GM21367 (cell line): ENCODE measurements around the gene HMOX1.
"Not testable (repeated sequence)": the region's sequence is repeated elsewhere in the genome, so short reads cannot be mapped to it uniquely, and the experiment has no call there.

Experiments used
- ATAC-seq: cut with Tn5 transposase; IDR thresholded peaks from one replicate; pipeline ENCODE4 v1.9.1; 2021; ENCODE audit not compliant: unreplicated experiment

The HMOX1 gene

DNA sequence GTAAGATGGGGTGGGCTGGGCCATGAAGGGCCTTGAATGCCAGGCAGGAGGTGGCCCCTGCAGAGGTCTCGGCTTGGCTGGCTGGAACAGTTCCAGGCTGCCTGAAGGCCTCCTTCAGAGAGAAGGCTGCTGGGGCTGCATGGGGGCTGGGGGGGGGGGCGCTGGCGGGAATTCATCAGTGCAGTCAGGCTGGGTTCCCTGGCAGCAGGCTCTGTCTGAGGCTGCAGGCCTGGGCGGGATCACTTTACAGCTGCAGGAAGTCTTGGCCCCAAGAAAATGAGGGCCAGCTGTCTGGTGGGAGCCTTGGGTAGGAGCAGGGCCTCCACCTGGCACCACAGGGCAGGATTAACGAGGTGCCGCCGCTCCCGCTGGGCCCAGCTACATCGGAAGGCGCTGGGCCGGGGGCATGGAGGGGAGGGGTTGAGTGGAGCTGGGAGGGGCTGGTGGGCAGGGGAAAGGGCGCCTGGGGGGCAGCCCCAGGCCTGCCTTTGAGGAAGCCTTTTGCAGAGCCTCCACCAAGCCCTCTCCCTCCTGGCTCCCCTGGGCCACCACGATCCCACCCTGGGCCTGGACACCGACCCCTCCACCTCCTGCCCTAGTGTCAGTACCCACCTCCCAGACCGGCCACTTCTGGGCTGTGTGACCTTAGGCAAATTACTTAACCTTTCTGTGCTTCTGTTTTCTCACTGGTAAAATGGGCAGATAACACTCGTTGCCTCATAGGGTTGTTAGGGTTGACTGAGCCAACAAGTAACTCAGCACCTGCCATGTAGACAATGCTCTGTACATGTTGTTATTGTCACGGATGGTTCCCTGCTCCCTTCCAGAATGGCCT lies 31.0 kb upstream of the HMOX1 start:
- no peak for ATAC-seq

DNA sequence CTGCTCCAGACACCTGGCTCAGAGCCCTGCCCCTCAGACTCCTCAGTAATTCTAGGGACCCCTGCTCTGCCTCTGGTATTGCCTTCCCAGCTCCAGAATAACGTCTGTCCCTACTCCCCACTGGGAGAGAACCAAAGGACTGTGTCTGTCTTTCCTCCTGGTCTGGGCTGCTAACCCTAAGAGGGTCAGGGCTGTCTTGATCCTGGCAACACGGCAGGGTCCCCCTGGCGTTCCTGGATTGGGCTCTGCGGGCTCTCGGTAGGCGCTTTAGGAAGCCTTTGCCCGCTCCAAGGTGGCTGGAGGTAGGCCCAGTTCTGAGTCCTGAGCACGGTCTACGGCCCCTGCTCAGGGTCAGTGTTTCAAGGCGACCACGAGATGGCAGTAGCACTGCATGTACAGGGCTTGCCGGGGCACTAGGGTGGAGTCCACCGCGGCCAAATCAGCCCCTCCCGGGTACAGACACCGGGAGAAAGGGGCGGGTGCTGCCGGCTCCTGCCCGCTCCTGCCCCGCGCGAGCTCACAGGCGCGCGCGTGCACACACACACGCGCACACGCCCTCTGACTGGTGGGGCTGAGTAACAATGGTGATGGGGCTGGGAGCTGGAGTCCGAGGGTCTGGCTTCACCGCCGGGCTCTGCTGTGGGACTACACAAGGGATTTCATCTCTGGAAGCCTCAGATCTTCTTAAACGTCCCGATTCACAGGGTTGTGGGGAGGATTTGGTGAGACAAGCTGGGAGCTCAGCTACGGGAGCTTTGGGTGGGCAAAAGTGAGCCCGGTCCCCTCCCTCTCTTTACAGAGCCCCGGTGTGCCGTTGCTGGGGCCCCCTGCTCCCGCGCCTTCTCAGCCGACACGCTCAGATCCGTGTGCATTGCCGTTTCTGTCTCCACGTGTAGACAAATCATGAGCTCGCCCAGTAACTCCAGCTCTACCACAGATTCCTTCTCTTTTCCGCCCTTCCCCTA lies 30.1 kb upstream of the HMOX1 start:
- peak; percentile 64 for ATAC-seq

DNA sequence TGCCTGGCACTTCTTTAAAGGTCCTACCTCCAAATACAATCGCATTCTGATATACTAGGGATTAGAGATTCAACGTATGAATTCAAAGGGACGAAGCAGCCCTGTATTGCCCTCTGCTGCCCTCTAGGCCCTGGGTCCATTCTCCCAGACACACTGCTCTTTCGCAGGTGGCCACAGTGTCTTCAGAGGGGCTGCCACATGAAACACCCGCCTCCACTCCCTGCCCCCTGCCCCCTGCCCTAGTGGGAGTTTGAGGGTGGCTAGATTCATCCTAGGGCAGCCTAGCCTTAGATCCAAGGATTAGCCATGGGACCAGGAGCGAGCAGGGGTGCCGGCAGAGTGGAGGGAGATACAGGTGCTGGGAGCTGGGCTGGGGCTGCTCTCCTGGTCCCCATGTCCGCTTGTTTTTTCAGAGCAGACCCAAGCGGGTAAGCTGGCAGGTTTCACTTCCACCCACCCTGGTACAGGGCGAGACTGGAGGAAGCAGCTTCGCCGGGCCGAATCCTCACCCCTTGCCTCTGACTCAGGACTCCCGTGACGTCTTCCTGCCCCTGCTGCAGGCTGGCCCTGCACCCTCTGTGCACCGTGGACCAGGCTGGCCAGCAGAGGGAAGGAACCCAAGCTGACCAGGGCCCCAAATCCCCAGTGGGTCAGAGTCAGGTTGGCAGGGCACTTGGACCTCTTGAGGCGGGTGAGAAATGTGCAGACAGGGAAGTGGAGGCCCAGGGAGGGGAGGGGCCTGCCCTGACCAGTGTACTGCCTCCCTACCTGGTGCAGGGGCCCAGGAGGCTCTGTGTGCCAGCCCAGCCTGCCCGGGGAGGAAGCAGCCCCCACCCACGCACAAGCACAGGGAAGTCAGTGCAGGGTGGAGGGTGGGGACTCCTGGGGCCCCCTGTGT lies 28.4 kb upstream of the HMOX1 start:
- ATAC-seq, result no peak

DNA sequence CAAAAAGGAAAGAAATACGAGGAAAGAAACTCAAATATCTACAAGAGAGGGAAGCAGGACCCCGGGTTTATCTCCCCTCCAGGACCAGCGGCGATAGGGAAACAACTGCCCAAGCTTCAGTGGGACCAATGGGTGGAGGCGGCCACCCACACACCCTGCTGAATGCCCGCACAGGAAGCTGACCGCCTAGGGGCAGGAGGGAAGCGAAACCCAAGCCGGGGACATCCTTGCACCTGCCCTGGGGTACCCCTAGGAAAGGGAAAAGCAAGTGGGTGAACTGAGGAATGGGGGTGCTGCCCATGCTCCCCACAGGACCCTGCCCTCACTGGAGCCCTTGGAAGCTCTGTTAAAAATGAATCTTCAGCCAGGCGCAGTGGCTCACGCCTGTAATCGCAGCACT lies 27.6 kb upstream of the HMOX1 start:
- no peak for ATAC-seq

DNA sequence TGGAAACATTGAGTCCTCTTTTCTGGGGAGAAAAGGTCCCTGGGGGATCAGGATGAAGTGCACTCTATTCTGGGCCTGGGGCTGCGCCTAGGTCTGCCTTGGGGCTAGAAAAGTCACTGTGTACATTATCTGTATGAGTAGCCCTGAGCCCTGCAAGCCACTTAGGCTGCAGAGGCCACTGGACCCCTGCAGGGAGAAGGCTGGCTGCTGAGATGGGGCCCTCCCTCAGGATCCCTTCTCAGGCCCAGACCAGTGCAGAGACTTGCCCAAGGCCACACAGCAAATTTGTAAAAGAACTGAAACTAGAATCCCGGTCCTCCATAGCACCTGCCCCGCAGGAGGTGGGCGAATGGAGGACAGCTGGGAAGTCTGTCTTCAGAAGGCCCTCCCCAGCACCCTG lies 26.8 kb upstream of the HMOX1 start:
- no peak for ATAC-seq

DNA sequence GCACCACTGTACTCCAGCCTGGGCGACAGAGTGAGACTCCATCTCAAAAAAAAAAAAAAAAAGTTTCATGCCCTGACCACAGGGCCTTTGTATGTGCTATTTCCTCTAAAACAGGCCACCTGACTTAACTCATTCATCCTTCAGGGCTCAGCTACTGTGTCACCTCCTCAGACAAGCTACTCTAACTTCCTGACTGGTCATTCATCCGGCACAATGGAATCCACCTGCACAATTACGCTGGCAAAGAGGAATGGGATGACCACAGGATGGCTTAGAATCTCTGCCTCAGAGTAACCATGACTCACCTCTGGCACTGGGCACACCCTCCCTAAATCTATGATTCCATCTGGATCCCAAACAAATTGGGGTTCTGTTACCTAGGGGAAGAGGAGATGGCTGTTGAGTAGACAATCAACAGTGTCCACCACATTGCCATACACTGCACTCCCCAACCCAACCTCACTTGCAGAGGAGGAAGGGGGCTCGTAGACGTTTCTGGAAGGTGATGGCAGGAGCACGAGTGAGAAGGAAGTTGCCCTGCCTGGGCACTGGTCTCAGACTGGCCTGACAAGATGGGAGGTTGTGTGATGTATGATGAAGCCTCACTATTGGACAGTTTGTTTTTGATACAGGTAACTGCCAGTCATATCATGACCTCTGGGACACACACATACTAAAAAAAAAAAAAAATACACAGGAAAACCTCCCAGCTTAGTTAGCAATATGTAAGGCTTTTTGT lies 22.8 kb upstream of the HMOX1 start:
- ATAC-seq, result no peak

DNA sequence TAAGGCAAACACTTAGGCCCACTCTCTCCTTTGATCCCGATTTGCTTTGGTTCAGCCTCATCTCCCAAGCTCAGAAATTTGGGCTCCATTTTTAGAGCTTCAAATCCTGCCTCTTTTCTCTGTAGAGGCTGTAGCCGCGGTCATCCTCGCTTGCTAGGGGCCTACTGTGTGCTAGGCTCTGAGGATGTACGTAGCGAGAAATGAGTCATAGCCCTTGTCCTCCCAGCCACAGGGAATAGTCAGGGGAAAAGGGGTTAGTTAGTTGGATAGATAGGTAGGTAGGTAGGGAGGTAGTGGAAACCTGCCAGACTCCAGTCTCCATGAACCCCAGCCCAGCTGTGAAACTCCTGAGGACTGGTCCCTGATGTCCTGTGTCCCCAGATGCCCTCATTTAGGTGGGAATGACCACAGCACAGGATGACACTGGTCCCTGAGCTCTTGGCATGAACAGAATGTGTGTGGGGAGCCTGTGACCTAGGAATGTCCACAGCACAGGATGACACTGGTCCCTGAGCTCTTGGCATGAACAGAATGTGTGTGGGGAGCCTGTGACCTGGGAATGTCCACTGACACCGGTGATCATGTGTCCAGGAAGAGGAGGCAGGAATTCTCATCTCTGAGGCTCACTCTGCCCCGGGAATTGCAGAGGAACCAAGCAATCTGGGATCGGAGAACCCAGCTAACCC lies 21.4 kb upstream of the HMOX1 start:
- no peak for ATAC-seq

DNA sequence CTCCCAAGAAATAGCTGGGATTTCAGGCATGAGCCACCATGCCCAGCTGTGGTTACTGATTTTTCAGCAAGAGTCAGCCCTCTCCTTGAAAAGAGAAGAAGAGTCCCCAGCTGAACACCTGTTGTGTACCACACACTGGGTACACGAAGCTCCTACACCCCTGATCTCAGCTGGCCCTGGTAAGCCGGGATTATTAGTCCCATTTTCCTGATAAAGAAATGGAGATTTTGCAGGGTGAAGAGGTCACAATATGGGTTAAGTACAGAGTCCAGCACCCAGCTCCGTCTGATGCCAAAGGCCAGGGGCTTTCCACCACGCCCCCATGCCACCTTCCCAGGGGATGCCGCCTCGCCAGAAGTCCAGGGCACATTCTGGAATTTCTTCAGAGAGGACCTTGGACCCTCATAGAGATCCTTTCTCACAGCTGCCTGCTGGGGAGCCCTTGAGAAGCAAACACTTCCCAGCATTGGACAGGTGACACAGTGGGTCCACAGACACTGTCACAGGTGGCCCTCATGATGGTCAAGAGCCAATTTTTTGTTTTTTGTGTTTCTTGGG lies 19.8 kb upstream of the HMOX1 start:
- ATAC-seq, result no peak

DNA sequence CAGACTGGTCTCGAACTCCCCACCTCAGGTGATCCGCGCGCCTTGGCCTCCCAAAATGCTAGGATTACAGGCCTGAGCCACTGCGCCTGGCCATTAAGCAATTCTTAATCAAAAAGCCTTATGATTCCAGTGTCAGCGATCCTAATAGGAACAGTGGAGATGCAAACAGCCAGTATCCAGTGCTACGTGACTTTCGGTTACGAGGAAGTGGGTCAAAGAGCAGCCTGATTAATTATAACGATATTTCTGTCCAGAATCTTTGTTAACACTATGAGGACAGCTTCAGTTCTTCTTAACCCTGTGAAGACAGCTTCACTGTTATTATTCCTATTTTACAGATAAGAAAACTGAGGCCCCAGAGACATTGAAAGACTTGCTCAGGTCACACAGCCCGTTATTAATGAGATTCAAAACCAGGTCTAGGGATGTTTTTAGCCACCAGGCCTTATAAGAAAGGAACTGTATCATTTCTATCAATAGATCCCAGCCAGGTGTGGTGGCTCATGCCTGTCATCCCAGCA lies 17.3 kb upstream of the HMOX1 start:
- ATAC-seq, result no peak

DNA sequence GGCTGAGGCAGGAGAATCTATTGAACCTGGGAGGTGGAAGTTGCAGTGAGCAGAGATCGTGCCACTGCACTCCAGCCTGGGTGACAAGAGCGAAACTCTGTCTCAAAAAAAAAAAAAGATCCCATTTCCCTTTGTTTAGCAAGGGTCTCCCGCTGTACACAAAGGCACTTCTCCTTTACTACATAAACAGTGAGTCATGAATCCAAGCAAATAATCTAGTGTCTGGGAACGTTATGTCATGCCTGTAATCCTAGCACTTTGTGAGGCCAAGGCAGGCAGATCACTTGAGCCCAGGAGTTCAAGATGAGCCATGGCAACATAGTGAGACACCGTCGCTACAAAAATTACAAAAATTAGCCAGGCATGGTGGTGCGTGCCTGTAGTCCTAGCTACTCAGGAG lies 16.7 kb upstream of the HMOX1 start:
- ATAC-seq, result not testable (repeated sequence)

DNA sequence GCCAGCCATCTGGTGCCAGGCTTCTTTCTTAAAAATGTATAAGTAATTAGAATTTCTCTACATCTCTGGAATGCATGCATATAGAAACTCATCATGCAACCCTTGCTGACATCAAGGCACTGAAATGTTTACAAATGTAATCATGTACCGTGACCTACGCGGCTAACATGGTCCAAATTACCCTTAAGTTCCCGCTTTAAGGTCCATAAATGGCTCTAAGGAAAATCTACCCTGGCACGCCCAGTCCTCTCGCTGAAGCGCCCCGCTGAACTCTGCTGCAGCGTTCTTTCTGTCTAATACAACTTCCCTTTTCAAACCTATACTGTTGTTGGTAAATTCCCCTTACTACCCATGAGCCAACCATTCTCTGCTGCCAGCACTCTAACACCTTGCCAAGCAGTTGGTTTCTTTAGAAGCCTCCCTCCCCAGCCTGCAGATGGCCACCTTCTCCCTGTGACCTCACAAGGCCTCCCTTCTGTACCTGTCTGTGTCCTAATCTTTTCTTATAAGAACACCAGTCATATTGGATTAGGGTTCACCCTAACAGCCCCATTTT lies 13.5 kb upstream of the HMOX1 start:
- no peak for ATAC-seq

DNA sequence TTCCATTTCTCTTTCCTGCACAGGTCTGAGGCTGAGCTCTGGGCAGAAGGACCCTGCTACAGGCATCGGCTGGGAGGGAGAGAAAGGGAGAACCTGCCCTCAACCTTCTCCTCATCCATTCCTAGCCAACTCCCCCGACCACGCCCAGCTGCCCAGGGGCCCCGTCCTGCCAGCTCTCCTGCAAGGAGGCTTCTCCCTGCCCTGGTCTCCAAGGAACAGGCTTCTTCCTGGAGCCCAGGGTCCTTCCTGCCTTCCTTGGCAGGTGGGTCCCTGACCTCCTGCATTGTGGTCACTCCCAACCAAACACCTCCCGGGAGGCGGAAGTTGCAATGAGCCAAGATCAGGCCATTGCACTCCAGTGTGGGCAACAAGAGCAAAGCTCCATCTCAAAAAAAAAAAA lies 12.5 kb upstream of the HMOX1 start:
- ATAC-seq, result no peak

DNA sequence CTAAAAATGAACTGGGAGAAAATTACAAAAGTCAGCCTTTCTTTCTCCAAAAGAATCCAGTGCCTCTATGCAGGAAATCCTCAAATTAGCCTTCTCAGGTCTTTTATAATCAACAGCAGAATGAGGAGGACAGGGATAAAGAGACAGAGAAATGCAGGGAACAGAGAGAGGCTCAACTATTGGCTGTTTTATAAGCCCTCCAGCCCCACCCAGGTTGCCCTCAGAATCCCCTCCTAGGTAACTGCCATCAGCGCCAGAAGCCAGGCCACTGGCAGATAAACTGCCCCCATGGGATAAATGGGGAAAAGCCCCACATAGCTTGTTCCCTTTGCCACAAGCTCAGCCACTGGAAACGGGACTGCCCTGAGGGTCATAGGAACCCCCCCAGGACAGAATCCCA lies 10.9 kb upstream of the HMOX1 start:
- ATAC-seq, result no peak

DNA sequence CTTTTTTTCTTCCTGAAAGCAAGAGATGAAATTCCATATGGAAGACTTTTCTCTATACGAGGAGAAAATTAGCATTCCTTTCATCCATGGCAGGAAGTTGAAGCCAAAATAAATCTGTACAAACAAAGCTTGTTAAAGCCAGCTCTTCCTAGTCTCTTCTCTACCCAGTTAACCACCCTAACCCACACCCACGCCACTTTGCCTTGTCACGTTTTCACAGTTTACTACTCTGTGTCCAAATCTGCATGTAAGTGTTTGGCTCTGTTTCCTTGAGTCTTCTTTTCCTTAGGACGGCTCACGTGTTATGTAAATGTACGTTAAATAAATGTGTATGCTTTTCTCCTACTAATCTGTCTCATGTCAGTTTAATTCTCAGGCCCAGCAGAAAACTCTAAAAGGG lies 7.1 kb upstream of the HMOX1 start:
- ATAC-seq, result no peak

DNA sequence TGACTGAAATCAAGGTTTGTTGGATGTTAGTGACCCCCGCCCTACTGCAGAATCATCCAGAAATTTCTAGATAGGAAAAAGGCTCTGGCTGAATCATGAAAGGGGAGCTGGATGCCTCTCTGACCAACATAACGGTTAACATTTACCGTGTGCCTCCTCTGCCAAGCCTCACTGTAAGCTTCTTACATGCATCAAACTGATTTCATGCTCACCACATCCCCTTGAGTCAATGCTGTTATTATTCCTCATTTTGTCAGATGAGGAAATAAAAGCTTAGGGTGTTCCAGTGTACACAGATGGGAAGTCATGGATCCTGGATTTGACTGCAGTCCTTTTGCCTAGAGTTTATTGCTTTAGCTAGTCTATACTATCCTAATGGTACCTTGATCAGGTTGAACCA lies 5.9 kb upstream of the HMOX1 start:
- ATAC-seq, result no peak

DNA sequence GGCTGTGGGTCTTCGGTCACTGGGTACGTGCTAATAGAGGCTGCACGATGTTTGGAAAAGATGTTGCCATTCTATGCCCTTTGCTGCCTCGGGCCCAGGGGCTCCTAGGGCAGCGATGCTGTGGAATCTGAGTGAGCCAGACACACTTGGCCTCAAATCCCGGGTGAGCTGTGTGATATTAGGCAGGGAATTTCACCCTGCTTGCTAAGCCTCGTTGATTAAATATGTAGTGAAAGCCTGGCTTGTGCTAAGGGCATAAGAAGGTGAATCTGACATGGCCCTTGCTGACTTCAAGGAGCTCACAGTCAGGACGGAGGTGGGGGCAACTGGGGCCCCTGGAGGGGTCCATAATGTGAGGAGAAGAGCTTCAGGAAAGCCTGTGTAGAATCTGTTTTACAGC lies 5.4 kb upstream of the HMOX1 start:
- no peak for ATAC-seq

DNA sequence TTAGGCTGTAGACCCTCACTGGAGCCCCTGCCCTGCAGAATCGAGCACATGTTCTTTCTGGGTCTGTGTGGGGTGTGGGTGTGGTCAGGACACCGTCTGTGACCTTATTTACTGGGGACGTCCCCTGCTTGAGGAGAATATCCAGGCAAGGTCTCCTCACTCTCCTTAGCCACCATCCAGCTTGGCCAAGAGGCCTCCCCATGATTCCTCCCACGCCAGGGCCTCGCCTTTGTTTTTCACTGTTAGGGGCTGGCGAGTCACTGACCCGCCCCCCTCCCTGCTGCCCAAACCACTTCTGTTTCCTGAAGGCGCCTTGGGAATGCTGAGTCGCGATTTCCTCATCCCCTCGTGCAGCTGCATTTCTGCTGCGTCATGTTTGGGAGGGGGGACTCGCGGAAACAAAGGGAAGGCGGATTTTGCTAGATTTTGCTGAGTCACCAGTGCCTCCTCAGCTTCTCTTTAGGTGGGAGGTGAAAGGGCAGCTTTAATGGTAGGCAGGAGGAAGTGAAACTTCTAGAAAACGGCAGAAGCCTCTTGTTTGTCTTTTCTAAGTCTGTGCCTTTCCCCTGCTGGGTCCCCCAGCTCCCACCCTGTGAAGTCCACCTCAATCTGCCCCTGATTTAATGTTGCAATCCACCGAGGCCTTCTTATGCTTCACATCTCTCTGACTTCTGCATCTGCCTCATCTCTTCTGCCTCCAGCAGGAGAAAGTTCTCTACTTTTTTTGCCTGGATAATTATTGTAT lies 4.0 kb upstream of the HMOX1 start:
- ATAC-seq, result peak; percentile 54

DNA sequence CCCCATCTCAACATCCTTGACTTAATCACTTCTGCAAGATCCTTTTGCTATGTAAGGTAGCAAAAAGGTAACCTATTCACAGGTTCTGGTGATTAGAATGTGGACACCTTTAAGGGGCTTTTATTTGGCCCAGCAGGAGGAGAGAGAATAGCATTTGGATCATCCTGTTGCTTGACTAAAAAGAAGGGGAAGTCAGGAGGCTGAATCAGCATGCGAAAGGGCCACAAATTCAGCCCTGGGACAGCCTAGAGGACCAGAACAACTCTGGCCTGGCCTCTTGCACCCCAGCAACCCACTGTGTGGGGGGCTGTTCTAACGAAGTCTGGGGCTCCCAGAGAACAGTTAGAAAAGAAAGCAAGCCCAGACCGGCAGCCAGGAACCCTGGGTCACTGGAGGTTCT lies 3.2 kb upstream of the HMOX1 start:
- no peak for ATAC-seq
